GM12878 (cell line): ENCODE data around the gene SUN5. TPM values are rescaled to one million over a fixed set of nuclear protein-coding genes. Genes with fewer than 3 reads are reported as not detected.

ENCODE experiments used
- ATAC-seq: fragments of 200-7000 bp; cut with Tn5 transposase; 3 replicates; pipeline ENCODE4 v1.9.1; 2020; ENCODE audit warnings: mild to moderate bottlenecking, moderate library complexity
- BruUV-seq: library from RNA; stranded (reverse); fragments of 400-500 nt; replicated peaks from 2 replicates; lab custom pipeline; 2021; lab: Mats Ljungman, UMichigan
- CTCF ChIA-PET: fragments of 300-600 bp; sonication (Branson Sonifier 250); formaldehyde crosslinking; extraction: SDS; loops from one replicate; lab custom pipeline; 2021; ENCODE audit warnings: inconsistent platforms; lab: Yijun Ruan, JAX
- POLR2A ChIA-PET: fragments of 350-600 bp; formaldehyde crosslinking; extraction: SDS; loops from one replicate; lab custom pipeline; 2021; ENCODE audit warnings: inconsistent platforms; lab: Charles Lee
- RAD21 ChIA-PET: fragments of 300-600 bp; sonication (Branson Sonifier 250); formaldehyde crosslinking; loops from one replicate; lab custom pipeline; 2023; ENCODE audit warnings: antibody characterized with exemption; ENCODE audit not compliant: unreplicated experiment; lab: Charles Lee
- SMC1A ChIA-PET: fragments of 300-600 bp; sonication (Branson Sonifier 250); formaldehyde crosslinking; loops from one replicate; lab custom pipeline; 2023; ENCODE audit not compliant: unreplicated experiment, uncharacterized antibody; lab: Charles Lee
- DNase-seq: peaks from one replicate; pipeline ENCODE4 v3.0.0-alpha.2; 2011; ENCODE audit warnings: low read depth, low spot score
- FAIRE-seq: peaks from 3 replicates; lab custom pipeline; 2011; peaks lifted over from hg19 to GRCh38; lab: Jason Lieb, UNC
- H2AFZ ChIP-seq: 2 replicates; pipeline ENCODE4 v1.6.0; 2011; ENCODE audit warnings: low read depth, low read length, control low read depth; ENCODE audit not compliant: control insufficient read depth
- H3K27ac ChIP-seq: 2 replicates; pipeline ENCODE4 v1.5.1; 2011; ENCODE audit warnings: control low read depth; ENCODE audit not compliant: control insufficient read depth, insufficient read depth
- H3K27me3 ChIP-seq, 2 experiments: replicated peaks in 1 of 2; 2 replicates each; pipeline versions ENCODE4 v1.6.0 to v1.6.1; 2011; ENCODE audit warnings: low read length in 1 of 2; ENCODE audit not compliant: control insufficient read depth in 2 of 2, insufficient read depth in 2 of 2
- H3K36me3 ChIP-seq, 2 experiments: 2 replicates each; pipeline ENCODE4 v1.5.1; 2011; ENCODE audit warnings: low read length in 1 of 2; ENCODE audit not compliant: control insufficient read depth in 2 of 2, insufficient read depth in 2 of 2
- H3K4me1 ChIP-seq: 2 replicates; pipeline ENCODE4 v1.6.1; 2011; ENCODE audit warnings: mild to moderate bottlenecking, low read length, moderate library complexity, mixed read lengths; ENCODE audit not compliant: control insufficient read depth, insufficient read depth
- H3K4me2 ChIP-seq: 2 replicates; pipeline ENCODE4 v1.6.0; 2011; ENCODE audit warnings: control low read depth; ENCODE audit not compliant: control insufficient read depth, insufficient read depth
- H3K4me3 ChIP-seq: fragments of 200-600 bp; sonication (generic); 2 replicates; pipeline ENCODE4 v1.5.1; 2016
- H3K79me2 ChIP-seq: 2 replicates; pipeline ENCODE4 v1.6.0; 2011; ENCODE audit warnings: low read length; ENCODE audit not compliant: control insufficient read depth, insufficient read depth
- H3K9ac ChIP-seq: 2 replicates; pipeline ENCODE4 v1.8.0; 2011; ENCODE audit warnings: low read length, control low read depth, mixed read lengths; ENCODE audit not compliant: control insufficient read depth, insufficient read depth
- H3K9me3 ChIP-seq: replicated peaks from 3 replicates; pipeline ENCODE4 v1.5.1; 2011; ENCODE audit warnings: mild to moderate bottlenecking, low read length; ENCODE audit not compliant: control insufficient read depth, insufficient read depth
- H4K20me1 ChIP-seq: 2 replicates; pipeline ENCODE4 v1.6.0; 2011; ENCODE audit not compliant: control insufficient read depth, insufficient read depth
- BRCA1 ChIP-seq: IDR thresholded peaks from 2 replicates; pipeline ENCODE4 v1.6.1; 2011; ENCODE audit warnings: low read depth, low read length, improper control_type of control experiment
- DPF2 ChIP-seq: fragments of 450-650 bp; IDR thresholded peaks from 2 replicates; pipeline ENCODE4 v1.6.1; 2017; ENCODE audit warnings: mild to moderate bottlenecking
- EP300 ChIP-seq, 2 experiments: fragments of 150-350 bp in 1 of 2; IDR thresholded peaks; 2 replicates each; pipeline ENCODE4 v1.6.1; 2011 to 2012; ENCODE audit warnings: low read depth in 2 of 2, low read length in 2 of 2, borderline replicate concordance in 1 of 2, improper control_type of control experiment in 1 of 2, inconsistent platforms in 1 of 2; ENCODE audit not compliant: control insufficient read depth in 1 of 2
- GABPA ChIP-seq: IDR thresholded peaks from 2 replicates; pipeline ENCODE4 v1.6.1; 2014; ENCODE audit warnings: antibody characterized with exemption, low read depth, mild to moderate bottlenecking, inconsistent platforms
- HDAC6 ChIP-seq: fragments of 200-600 bp; sonication (generic); IDR thresholded peaks from one replicate; pipeline ENCODE4 v1.8.0; 2017; ENCODE audit warnings: antibody characterized with exemption; ENCODE audit not compliant: unreplicated experiment
- KLF5 ChIP-seq: fragments of 450-650 bp; IDR thresholded peaks from 2 replicates; pipeline ENCODE4 v1.6.1; 2014; ENCODE audit warnings: mild to moderate bottlenecking; ENCODE audit not compliant: partially characterized antibody
- MYC ChIP-seq: IDR thresholded peaks from 2 replicates; pipeline ENCODE4 v1.6.1; 2011; ENCODE audit warnings: mild to moderate bottlenecking, low read length, moderate library complexity, inconsistent platforms; ENCODE audit not compliant: insufficient read depth, insufficient replicate concordance, insufficient read length, severe bottlenecking
- NRF1 ChIP-seq: conservative IDR thresholded peaks from 2 replicates; pipeline ENCODE4 v1.6.1; 2011; ENCODE audit warnings: mild to moderate bottlenecking, low read depth, low read length, improper control_type of control experiment
- ZNF384 ChIP-seq: IDR thresholded peaks from 2 replicates; pipeline ENCODE4 v1.6.1; 2012; ENCODE audit warnings: low read depth, mild to moderate bottlenecking, low read length, improper control_type of control experiment, borderline replicate concordance
- WGBS: methylation state at CpG from one replicate; pipeline ENCODE4 v1.1.6; 2016; ENCODE audit warnings: low lambda C conversion rate; ENCODE audit not compliant: insufficient replicate concordance, insufficient coverage; ENCODE audit errors: missing lambda C conversion rate; 5-methylcytosine and 5-hydroxymethylcytosine counted together
- in situ Hi-C: fragments of 300-500 bp; cut with MboI; formaldehyde crosslinking; loops from 9 replicates; pipeline ENCODE4 v1.14.3; 2018; ENCODE audit warnings: mixed read lengths
- intact Hi-C: fragments of 100-400 bp; cut with micrococcal nuclease; formaldehyde crosslinking; loops from one replicate; pipeline ENCODE4 v1.14.2; 2022; ENCODE audit not compliant: unreplicated experiment
- polyA plus RNA-seq, 11 experiments: library from polyadenylated mRNA; depleted of rRNA in 4 of 11; unstranded in 6 of 11; stranded (reverse) in 5 of 11; fragments of >200 nt; fragmentation: Nextera tagmentation in 4 of 11; fragmentation: Illumina TruSeq in 1 of 11; extraction: Ambion mirVana in 4 of 11; extraction: Trizol in 1 of 11; gene quantifications; 1 replicate in 1 of 11; 2 replicates in 10 of 11; pipeline versions ENCODE4 v1.2.1 to v1.2.3, GENCODE V29; 2011 to 2016; ENCODE audit warnings: inconsistent platforms in 2 of 11, missing spikeins in 2 of 11, low read depth in 1 of 11
- total RNA-seq, 4 experiments: library from RNA; depleted of rRNA in 3 of 4; stranded (reverse); fragments of >200 nt in 3 of 4; fragmentation: Illumina TruSeq in 1 of 4; extraction: Trizol in 1 of 4; gene quantifications; 2 replicates each; pipeline versions ENCODE4 v1.2.1 to v1.2.3, GENCODE V29; 2013 to 2021
- TF ChIP-seq, protein P1 (sequence below): fragments of 450-650 bp; IDR thresholded peaks from 2 replicates; pipeline ENCODE4 v1.6.1; 2014; ENCODE audit warnings: mild to moderate bottlenecking
- TF ChIP-seq, protein P2 (sequence below): fragments of 450-650 bp; IDR thresholded peaks from 2 replicates; pipeline ENCODE4 v1.6.1; 2017; ENCODE audit warnings: mild to moderate bottlenecking, moderate library complexity
- TF ChIP-seq, protein P3 (sequence below): IDR thresholded peaks from 2 replicates; pipeline ENCODE4 v1.6.1; 2012; ENCODE audit warnings: low read depth, low read length, improper control_type of control experiment
- TF ChIP-seq, protein P4 (sequence below): fragments of 450-650 bp; IDR thresholded peaks from 2 replicates; pipeline ENCODE4 v1.6.1; 2016; ENCODE audit warnings: mild to moderate bottlenecking, moderate library complexity, borderline replicate concordance

The SUN5 gene
- total and polyA plus RNA-seq, 10 of the 15 experiments (the other 5 are each of a cell fraction or from before 2014, with no cell fraction given): not detected

DNA sequence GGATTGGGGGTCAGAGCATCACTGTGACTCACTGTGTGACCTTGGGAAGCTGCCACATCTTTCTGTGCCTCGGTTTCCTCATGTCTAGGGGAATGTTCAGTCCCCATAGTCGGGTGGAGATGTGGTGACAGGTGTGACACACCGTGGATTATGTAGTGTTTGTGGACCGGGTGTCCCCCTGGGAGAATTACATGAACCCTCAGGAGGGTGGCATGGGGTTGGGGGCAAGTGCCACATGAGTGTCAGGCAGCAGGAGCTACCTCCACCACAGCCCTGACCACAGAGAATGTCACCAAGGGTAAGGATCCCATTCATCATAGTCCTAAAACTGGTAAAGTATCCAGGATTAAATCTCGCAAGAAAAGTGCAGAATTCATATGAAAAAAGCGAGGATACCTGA, 23.2 kb downstream of the SUN5 start:
- BruUV-seq: no TSS peak
- Histone ChIP-seq H3K4me2 (no peak overlapping the region), H3K79me2 (no peaks in the 10 kb centered on the region), H3K9ac (no peak overlapping the region), H2AFZ (no peak overlapping the region), H3K36me3 (no peaks in the 10 kb centered on the region), H3K4me1 (no peaks in the 10 kb centered on the region), H3K4me3 (no peak overlapping the region), H3K27ac (no peak overlapping the region), H3K9me3 (peaks cover 4% of the 10 kb centered on the region; the same call in 2 of the 3 replicates), H3K27me3 (no peaks in the 10 kb centered on the region; a peak in 1 of 4 replicates), H4K20me1 (no peaks in the 10 kb centered on the region)
- WGBS: 22% methylated on average over 6 of the region's 6 CpGs
- POLR2A ChIA-PET: no interaction called here
- CTCF ChIA-PET: no interaction called here
- in situ Hi-C loops (no loop called here), intact Hi-C loops (no loop called here)
- FAIRE-seq (no peak), DNase-seq (no peak), ATAC-seq (no peak)
- SMC1A ChIA-PET: no interaction called here
- RAD21 ChIA-PET: interaction anchor here (0.6 kb wide), 1 partner anchor 366 kb away, joined by 4 read pairs; no protein-coding TSS in a partner anchor
- TF ChIP-seq, protein P1, sequence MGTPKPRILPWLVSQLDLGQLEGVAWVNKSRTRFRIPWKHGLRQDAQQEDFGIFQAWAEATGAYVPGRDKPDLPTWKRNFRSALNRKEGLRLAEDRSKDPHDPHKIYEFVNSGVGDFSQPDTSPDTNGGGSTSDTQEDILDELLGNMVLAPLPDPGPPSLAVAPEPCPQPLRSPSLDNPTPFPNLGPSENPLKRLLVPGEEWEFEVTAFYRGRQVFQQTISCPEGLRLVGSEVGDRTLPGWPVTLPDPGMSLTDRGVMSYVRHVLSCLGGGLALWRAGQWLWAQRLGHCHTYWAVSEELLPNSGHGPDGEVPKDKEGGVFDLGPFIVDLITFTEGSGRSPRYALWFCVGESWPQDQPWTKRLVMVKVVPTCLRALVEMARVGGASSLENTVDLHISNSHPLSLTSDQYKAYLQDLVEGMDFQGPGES: no peak
- TF ChIP-seq, protein P2, sequence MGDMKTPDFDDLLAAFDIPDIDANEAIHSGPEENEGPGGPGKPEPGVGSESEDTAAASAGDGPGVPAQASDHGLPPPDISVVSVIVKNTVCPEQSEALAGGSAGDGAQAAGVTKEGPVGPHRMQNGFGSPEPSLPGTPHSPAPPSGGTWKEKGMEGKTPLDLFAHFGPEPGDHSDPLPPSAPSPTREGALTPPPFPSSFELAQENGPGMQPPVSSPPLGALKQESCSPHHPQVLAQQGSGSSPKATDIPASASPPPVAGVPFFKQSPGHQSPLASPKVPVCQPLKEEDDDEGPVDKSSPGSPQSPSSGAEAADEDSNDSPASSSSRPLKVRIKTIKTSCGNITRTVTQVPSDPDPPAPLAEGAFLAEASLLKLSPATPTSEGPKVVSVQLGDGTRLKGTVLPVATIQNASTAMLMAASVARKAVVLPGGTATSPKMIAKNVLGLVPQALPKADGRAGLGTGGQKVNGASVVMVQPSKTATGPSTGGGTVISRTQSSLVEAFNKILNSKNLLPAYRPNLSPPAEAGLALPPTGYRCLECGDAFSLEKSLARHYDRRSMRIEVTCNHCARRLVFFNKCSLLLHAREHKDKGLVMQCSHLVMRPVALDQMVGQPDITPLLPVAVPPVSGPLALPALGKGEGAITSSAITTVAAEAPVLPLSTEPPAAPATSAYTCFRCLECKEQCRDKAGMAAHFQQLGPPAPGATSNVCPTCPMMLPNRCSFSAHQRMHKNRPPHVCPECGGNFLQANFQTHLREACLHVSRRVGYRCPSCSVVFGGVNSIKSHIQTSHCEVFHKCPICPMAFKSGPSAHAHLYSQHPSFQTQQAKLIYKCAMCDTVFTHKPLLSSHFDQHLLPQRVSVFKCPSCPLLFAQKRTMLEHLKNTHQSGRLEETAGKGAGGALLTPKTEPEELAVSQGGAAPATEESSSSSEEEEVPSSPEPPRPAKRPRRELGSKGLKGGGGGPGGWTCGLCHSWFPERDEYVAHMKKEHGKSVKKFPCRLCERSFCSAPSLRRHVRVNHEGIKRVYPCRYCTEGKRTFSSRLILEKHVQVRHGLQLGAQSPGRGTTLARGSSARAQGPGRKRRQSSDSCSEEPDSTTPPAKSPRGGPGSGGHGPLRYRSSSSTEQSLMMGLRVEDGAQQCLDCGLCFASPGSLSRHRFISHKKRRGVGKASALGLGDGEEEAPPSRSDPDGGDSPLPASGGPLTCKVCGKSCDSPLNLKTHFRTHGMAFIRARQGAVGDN: no peak
- no peak for TF ChIP-seq MYC
- TF ChIP-seq KLF5: no peak
- no peak for TF ChIP-seq ZNF384
- no peak for TF ChIP-seq GABPA
- TF ChIP-seq, protein P3, sequence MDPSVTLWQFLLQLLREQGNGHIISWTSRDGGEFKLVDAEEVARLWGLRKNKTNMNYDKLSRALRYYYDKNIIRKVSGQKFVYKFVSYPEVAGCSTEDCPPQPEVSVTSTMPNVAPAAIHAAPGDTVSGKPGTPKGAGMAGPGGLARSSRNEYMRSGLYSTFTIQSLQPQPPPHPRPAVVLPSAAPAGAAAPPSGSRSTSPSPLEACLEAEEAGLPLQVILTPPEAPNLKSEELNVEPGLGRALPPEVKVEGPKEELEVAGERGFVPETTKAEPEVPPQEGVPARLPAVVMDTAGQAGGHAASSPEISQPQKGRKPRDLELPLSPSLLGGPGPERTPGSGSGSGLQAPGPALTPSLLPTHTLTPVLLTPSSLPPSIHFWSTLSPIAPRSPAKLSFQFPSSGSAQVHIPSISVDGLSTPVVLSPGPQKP: no peak
- TF ChIP-seq HDAC6: no peak
- TF ChIP-seq DPF2: no peak
- TF ChIP-seq BRCA1: no peak
- no peak for TF ChIP-seq NRF1
- TF ChIP-seq, protein P4, sequence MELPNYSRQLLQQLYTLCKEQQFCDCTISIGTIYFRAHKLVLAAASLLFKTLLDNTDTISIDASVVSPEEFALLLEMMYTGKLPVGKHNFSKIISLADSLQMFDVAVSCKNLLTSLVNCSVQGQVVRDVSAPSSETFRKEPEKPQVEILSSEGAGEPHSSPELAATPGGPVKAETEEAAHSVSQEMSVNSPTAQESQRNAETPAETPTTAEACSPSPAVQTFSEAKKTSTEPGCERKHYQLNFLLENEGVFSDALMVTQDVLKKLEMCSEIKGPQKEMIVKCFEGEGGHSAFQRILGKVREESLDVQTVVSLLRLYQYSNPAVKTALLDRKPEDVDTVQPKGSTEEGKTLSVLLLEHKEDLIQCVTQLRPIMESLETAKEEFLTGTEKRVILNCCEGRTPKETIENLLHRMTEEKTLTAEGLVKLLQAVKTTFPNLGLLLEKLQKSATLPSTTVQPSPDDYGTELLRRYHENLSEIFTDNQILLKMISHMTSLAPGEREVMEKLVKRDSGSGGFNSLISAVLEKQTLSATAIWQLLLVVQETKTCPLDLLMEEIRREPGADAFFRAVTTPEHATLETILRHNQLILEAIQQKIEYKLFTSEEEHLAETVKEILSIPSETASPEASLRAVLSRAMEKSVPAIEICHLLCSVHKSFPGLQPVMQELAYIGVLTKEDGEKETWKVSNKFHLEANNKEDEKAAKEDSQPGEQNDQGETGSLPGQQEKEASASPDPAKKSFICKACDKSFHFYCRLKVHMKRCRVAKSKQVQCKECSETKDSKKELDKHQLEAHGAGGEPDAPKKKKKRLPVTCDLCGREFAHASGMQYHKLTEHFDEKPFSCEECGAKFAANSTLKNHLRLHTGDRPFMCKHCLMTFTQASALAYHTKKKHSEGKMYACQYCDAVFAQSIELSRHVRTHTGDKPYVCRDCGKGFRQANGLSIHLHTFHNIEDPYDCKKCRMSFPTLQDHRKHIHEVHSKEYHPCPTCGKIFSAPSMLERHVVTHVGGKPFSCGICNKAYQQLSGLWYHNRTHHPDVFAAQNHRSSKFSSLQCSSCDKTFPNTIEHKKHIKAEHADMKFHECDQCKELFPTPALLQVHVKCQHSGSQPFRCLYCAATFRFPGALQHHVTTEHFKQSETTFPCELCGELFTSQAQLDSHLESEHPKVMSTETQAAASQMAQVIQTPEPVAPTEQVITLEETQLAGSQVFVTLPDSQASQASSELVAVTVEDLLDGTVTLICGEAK: no peak
- TF ChIP-seq EP300 (IDR thresholded peaks at IDR 0.05; ENCODE audit: borderline replicate concordance in 1 of 2, control insufficient read depth in 1 of 2, low read depth in 2 of 2, low read length in 2 of 2): no peak
